Prostate gland (tissue), 1 donor: ENCODE measurements around the gene NEDD4L.

Experiments used
- POLR2A ChIP-seq: fragments of 450-650 bp; IDR thresholded peaks from one replicate; pipeline ENCODE4 v1.6.1; 2016; ENCODE audit warnings: antibody characterized with exemption, mild to moderate bottlenecking
- POLR2AphosphoS5 ChIP-seq: sonication (generic); formaldehyde crosslinking; IDR thresholded peaks from one replicate; pipeline ENCODE4 v1.6.1; 2017; ENCODE audit warnings: antibody characterized with exemption

DNA sequence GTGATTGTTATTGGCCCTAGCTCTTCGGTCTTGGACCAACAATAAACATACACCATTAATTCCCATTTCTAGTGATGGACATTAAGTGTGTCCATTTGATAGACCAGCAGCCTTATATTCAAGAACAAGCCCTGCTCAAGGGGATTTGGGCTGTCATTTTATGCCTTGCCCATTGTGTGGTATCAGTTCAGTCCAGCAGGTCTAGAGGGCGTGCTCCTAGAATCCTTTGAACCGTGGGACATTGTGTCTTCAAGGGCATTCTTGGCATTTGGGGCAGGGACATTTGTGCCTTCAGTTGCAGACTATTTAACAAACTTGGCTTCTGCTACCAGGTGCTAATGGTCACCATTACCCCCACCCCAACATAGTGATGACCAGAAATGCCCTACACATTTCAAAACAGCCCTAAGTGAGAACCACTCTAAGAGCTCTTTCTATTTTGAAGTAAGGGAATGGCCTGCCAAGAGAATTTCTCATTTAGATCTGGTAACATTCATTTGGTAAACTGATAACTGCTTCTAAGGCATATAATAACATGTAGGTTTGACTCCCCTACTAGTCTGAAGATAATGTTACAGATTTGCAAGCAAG is 300.1 kb downstream of the NEDD4L start:
- TF ChIP-seq POLR2AphosphoS5 (no peak), POLR2A (no peak)
